HG03342 (cell line): ENCODE measurements around the gene DENND1A.

Source experiments
- ATAC-seq: cut with Tn5 transposase; IDR thresholded peaks from one replicate; pipeline ENCODE4 v1.9.1; 2021; ENCODE audit warnings: mild to moderate bottlenecking, moderate library complexity; ENCODE audit not compliant: unreplicated experiment

DENND1A gene

DNA sequence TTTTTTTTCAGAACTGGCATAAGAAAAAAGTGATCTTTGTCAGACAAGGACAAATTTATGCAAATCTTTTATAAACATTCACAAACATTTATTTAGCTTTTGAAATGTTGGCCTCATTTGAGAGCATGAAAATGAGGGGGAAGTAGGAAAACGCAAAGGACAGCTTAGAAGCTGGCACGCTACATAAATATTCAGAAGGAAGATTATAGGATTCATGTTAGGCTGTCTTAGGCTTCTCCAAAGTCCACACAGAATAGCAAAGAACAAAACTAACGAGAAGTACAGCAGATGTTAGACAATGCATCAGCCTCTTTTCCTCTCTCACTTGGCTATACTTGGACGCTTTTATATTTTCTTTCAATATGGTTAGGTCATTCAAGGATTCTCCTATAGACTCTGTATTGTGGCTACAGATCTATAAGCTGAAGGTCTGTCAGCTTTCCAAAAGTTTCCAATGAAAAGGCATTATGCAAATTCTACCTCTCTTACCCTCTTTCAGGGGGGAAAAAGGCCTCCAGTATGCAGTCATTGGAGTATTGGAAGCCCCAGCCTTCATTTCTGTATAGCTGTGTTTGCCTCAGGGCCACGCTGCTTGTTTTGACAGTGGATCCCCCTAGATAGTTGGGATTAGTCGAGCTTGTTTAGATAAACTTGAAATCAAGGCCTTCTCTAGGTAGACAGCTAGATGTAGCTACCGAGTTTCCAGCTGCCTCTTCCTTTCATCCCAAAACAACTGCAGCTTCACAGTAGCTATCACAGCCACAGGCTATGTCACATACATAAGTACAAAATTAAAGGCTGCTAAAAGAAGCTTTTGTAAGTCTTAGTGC is 153.0 kb downstream of the DENND1A start:
- no peak for ATAC-seq

DNA sequence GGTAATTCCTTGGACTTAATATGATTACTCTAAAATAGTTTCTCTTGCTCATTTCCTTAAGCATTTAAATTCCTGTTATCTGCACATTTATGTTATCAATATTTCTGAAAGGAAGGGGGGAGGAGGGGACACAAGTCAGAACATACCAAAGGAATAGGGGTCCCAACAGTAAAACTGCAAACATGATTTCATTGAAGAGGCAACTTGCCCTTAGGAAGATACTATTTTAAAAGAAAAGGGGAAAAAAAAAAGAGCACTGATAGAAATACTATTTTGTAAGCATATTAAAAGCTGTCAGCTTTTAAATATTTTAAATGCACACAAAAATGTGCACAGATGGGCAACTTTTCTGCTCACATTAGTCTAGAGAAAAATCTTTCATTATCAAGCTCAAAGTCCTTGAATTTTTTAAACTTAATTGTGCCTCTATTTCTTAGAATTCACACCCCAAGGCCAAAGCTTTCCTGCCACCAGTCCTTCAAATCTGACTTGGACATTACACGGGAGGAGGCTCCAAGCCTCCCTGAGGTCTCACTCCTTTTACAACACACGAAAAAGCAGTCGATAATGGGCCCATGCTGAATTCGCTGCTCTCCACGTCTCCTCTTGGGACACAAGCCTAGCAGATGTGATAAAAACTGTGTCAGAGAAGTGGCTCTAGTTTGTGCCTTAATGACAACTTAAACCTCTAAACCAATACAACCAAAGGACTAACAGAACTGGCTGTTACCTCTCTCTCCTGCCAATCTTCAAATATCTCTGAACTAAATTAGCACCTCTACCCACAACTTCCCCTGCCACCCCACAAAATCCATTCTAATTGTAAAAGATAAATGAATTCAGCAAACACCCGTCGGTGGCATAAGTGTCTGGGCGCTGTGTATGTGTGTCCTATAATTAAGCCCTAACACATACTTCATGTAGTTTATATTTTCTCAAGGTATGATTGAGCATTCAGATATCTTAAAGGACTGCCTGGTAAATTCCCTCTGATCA is 154.3 kb downstream of the DENND1A start:
- no peak for ATAC-seq

DNA sequence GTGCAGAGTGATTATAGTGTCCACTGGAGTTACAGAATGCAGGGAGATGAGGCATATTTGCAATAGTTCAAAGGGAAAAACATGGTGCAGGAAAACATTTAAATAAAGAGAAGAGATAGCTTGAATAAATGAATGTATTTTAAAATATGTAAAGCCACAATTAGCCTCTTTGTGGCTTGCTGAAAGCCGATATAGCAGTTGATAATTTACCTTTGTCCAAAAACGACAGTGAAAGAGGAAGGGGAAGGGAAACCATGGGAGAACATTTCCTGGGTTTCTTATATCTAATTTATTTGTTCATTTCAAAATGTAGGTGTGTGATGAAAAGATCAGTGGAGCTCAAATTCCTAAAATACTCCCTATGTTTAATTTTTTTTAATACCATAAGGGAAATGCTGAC is 156.1 kb downstream of the DENND1A start:
- ATAC-seq: no peak

DNA sequence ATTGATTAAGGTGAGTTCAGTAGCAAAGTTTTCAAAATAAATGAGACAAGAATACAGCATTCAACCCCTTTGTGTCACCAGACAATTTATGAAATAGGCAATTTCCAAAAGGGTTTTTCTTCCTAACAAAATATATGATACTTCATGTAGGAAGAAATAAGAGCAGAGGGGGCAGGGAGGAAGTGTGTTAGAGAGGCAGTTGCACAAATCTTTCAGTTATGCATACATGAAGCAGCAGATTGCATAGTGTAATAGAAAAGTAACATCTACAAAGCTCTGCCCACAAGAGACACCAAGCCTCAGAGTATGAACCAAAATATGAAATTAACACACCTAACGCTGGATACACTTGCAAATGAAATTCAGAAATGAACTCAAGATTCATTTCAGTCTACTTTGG is 157.0 kb downstream of the DENND1A start:
- no peak for ATAC-seq

DNA sequence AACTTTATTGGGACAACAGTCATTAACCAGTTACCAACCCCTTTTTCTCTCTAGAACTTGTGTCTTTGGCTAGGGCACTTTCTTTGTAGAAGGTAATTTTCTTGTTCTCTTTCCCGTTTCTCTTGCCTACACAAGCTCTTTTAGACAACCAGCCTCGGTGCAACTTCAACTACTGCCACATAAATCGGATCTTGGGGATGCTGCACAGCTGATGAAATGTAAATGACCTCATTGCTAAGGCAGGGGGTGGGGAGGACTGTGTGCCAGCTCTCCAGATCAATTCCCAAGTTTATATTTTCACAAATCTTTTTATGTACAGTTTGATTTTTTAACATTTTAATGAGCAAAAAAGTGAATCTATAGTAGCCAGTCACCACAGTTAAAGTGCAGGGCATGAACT is 157.6 kb downstream of the DENND1A start:
- ATAC-seq: no peak

DNA sequence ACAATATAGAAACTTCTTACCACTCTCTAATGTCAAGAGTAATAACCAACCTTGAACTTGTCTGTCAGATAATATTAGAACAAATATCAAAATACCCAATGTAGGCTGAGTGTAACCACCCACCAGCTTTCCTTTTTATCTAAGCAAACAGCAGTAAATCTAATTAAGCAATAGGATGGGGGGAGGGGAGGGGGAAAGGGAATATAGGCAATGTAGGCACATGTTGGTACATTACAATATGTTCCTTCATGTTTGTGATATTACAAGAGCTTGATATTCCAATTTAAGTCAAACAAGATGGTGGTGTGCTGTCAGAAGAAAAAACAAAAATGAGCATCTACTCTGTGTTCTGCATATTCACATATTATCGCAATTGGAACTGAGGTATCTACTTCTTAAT is 158.2 kb downstream of the DENND1A start:
- no peak for ATAC-seq

DNA sequence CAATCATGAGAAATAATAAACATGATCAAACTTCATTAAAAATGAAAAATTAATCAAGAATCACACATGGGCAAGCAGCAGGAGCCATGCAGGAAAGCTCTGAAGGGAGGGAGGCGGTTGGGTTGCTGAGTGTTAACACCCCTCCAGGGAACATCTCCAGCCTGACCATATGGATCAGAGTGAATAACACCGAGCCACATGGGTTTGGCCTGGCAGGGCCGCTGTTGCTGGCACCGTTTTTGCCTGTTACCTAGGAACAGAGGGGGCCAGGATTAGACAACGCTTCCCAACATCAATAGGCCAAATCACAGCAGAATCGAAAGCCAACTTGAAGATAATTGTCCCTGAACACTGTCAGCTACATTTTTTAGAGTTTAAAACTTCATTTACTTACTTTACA is 160.2 kb downstream of the DENND1A start:
- ATAC-seq: no peak

DNA sequence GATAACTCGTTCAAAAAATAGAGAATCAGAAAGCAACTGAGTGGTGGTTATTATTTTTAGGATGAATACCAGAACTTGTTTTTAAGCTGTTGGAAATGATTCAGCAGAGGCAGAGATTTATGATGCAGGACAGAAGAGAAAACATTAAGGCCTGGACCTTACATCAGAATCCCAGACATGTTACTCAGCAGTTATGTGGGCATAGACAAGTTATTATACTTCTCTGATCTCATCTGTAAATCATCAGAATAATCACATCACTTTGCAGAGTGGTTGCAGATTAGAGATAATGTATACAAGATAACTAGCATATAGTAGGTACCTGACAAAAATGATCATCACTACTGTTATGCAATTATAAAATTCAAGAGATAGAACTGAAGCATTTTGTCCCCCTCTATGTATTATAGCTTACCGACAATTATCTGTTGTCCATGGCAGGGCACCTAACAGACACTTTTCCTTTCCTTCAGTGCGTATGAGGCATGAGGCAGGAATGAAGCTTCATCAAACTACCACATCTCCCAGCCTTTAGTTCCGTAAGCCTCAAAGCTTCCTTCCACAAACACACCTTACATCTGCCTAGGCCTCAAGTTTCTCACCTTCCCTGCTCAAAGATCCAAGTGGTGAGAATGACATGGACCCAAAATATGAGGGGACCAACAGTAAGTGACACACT is 165.9 kb downstream of the DENND1A start:
- no peak for ATAC-seq

DNA sequence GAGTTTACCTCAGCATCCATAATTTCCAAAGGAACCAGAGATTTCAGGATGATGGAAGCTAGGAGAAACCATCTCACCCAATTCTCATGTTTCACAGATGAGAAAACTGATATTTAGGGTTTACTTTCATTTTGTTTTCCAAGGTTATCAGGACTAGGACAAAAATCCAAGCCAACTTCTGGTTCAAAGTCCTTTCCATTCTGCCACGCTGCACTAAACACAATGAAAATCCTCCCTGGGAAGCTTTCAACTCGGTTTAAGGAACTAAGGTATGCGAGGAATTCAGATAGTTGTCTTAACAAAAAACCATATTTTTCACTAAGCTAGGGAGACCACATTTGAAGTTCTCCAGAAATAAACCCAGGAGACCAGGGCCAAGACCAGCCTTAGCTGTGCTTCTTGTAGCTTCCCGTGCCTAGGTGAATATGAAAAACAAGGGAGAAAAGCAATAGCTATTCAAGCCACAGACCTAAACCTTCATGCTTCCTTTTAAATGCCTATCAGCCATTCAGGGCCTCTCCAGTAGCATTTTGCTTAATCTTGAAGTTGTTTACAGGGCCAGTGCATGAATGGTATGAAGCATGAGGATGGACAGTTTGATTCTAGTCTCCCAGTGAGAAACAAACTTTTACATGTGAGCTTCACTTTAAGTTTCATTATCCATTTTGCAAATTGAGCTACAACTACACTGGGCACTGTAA is 167.9 kb downstream of the DENND1A start:
- ATAC-seq: no peak

DNA sequence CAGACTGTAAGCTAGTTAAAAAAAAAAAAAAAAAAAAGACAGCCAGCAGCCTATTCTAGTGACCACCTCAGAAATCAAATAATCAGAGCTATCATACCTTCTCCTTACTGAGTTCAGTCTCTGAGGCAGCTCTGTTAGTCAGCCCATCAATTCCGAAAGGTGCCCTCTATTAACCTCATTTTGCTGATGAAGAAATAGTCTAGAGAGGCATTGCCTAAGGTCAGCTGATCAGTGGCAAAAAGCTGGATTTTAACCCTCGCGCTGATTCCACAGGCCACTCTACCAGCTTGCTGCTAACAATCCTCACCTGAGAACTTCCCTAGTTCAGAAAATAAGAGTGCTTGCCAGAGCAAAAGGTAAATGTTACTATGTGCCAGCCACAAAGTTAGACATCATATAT is 172.0 kb downstream of the DENND1A start:
- ATAC-seq: no peak

DNA sequence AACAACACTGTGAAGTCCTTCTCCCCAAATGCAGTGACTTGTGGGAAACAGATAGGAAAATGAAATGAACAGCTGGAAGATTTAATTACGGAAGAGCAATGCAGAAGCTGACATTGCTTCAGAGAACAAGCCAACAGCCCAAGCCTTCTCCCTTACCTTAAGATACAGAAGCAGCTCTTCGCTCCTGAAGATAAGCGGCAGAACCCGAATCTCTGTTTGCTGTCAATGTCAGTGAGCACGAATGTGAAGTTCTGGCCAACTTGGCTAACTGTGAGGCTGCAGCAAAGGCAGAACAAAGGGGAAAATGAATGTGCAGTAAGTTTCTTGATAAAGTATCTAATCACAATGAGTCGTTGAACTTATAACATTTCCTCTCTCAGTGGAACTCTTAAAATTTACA is 172.4 kb downstream of the DENND1A start:
- ATAC-seq: no peak

DNA sequence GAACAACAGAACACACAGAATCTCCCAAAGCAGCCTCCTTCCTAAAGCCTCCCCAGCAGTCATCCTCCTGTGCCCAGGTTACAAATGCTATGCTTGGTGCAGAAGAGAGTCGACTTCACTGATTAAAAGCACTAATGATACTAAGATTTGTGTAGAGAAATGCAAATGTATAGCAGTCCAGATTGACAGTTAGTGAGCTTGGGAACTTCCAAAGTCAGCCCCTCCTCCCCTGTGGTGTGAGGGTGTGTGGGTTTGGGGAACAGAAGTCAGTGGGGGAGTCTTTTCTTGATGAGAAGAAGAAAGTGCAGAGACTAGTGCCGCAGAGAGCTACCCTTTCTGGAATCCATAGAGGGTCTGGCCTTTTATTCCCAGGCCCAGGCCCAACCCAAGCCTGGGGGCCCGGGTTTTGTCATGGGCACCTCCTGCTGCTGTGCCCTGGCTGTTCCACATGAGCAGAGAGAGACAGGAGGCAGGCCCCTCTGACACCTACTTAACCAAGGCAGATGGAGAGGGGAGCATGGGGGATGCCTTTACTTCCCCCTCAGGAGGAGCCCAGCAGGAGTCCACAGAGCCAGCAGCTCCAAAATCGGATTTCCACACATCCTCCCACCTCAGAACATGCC is 173.3 kb downstream of the DENND1A start:
- ATAC-seq: no peak

DNA sequence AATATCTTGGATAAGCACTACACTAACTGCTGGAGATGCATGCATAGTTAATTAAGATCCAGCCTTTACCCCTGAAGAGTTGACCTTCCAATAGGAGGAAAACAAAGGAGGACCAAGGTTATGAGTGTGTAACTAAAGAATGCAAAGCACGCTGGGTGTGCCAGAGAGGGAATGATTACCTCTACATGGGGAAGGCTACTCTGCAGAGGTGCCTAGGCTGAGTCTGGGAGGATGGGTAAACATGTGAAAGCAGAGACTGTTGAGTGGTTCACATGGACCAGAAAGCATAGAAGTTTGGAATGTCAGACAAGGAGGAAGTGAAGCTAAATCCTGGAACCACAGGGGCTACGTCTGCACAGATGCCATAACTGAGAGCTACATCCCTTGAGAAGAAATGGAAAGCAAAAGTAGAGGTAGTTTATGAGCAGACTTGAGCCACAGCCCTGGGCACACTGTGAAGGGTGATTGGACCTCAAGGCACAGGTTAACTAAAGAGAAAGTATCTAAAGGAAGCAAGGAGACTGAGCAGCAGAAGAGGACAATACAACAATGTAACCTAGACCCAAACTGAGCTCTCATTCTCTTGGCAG is 176.2 kb downstream of the DENND1A start:
- ATAC-seq: no peak

DNA sequence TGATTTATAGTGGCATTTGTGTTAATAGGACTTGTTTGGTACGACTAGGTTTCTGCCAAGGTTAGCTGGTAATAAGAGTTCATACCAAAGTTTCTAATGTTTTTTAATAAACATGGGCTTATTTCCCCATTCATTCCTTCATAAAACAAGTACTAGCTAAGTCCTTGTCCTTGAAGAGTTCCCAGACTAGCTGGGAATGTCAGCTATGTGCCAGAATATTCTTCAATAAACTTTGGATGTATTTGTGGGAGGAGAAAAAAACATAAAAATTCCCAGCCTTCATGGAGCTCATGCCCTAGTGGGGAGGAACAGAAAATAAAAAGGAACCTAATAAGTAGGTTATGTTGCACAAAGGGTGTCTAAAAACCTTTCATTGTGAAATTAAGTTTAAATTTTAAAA is 176.9 kb downstream of the DENND1A start:
- no peak for ATAC-seq

DNA sequence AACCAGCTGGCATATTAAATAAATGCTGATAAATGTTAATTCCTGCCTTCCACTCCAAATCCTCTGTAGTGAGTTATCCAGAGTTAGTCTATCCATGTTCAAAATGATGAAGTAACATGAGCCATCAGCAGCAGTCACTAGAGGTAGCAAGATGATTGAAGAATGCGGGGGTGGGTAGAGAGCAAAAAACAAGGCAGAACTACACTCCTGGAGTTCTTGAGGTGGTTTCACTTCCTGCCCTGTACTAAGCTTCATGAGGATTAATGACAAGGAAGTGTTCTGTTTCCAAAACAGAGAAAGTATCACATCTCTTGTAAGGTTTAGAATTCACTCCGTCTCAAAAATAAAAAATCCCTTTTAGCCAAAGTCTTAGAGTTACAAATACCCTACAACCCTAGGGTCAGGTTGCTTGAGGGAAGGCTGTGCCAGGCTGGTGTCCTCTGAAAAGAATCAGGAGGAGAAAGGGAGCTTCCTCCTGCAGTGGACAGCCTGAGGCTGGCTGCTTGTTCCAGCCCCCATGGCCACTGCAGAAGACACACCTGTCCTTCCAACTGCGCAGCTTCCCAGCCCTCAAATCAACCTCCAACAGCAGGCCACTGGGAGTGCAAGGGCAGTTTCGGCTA is 180.2 kb downstream of the DENND1A start:
- ATAC-seq: peak; percentile 63

DNA sequence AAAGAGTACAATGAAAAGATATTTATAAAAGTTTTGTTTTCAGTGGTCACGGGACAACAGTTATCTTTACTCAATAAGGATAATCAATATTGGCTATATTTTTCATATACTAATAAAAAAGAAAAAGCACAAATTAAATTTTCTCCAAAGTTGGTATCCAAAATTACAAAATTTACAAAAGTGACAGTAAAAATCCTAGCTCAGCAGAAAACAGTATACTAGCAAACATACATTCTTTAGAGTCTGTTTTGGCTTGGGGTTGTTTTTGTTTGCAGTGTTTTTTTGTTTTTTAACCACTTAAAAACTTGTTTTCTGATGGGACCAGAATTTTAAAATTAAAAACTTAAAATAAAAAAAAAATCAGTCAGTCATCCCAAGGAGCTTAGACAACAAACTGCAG is 183.2 kb downstream of the DENND1A start:
- ATAC-seq: no peak

DNA sequence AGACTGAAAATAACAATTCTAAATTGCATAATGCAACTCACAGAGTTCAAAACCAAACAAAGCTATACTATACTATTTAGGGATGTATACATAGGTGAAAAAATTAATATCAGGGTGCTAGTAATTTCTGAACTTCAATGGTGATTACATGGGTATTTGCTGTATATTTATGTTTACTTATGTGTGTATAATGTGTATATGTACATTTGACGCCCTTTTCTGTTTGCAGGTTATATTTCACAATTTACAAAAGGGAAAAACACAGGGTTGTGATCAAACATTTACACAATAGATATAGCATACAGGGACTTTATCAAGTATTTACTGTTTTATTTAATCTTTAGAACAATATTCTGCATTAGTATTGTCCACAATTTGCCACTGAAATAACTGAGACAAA is 184.0 kb downstream of the DENND1A start:
- ATAC-seq: no peak

DNA sequence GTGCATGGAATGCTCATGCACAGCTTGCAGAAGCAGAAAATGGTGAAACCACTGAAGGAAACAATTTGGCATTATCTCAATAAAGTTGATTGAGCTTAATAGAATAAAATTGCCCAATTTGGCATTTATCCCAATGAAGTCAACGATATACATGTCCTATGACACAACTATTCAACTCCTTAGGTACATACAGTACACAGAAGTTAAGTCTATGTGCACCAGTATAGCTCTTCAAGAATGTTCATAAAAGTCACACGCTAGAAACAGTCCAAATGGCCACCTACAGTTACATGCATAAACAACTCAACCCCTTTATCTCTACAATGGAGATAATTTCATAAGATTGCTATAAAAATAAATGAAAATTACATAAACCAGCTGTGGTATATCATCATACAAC is 184.5 kb downstream of the DENND1A start:
- no peak for ATAC-seq

DNA sequence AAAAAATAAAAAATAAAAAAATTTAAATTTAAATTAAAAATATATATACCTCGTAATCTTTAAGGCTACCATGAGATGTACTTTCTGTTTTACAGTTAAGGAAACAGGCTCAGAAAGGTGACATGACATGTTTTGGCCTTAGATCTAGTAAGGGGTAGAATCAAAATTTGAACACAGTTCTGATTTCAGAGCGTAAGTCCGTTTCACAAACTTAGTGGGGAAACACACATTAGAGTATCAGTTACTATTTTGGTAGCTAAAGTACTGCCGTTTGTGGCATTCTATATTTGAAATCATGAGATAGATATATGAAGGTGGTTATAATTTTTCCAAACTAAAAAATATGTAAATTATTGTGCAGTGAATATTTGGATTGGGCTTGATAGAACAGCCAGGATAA is 186.2 kb downstream of the DENND1A start:
- no peak for ATAC-seq
